Fibroblast of lung (primary cell): ENCODE data around the gene LRRC66. TPM values are rescaled to one million over a fixed set of nuclear protein-coding genes. Genes with fewer than 3 reads are reported as not detected.
A peak's percentile ranks its signal among the peaks of the same experiment; 100 is the strongest.

Experiments used
- DNase-seq, 2 donors: peaks; one replicate each; pipeline versions ENCODE4 v3.0.0 to v3.0.0-alpha.2; 2010; ENCODE audit warnings: low read depth in 2 of 2
- H2AFZ ChIP-seq: 2 replicates; pipeline ENCODE4 v1.5.1; 2012; ENCODE audit warnings: low read length, control low read depth, inconsistent platforms
- H3K27ac ChIP-seq: 2 replicates; pipeline ENCODE4 v1.5.1; 2011; ENCODE audit warnings: low read length, control low read depth; ENCODE audit not compliant: insufficient read depth
- H3K27me3 ChIP-seq: 2 replicates; pipeline ENCODE4 v1.5.1; 2011; ENCODE audit warnings: mild to moderate bottlenecking, low read length; ENCODE audit not compliant: control insufficient read depth, insufficient read depth
- H3K36me3 ChIP-seq: 2 replicates; pipeline ENCODE4 v1.5.1; 2011; ENCODE audit warnings: low read length; ENCODE audit not compliant: control insufficient read depth, insufficient read depth
- H3K4me1 ChIP-seq: 2 replicates; pipeline ENCODE4 v1.5.1; 2011; ENCODE audit warnings: low read length; ENCODE audit not compliant: control insufficient read depth, insufficient read depth; ENCODE audit errors: extremely low read depth
- H3K4me2 ChIP-seq: 2 replicates; pipeline ENCODE4 v1.5.1; 2011; ENCODE audit warnings: low read length, control low read depth; ENCODE audit not compliant: insufficient read depth; ENCODE audit errors: extremely low read depth
- H3K4me3 ChIP-seq, 4 experiments: fragments of 200-600 bp in 1 of 4; sonication (generic) in 1 of 4; replicated peaks in 1 of 4; 2 replicates each; pipeline ENCODE4 v1.5.1; 2011 to 2016; ENCODE audit warnings: low read length in 4 of 4, low read depth in 3 of 4, mild to moderate bottlenecking in 3 of 4, control low read depth in 2 of 4, inconsistent platforms in 1 of 4, mixed read lengths in 1 of 4; ENCODE audit not compliant: insufficient read depth in 1 of 4; ENCODE audit errors: control extremely low read depth in 1 of 4
- H3K79me2 ChIP-seq: 2 replicates; pipeline ENCODE4 v1.5.1; 2012; ENCODE audit warnings: mild to moderate bottlenecking, low read length, inconsistent platforms; ENCODE audit not compliant: control insufficient read depth, insufficient read depth
- H3K9ac ChIP-seq: 2 replicates; pipeline ENCODE4 v1.5.1; 2011; ENCODE audit warnings: mild to moderate bottlenecking, low read length, control low read depth; ENCODE audit not compliant: insufficient read depth
- H3K9me3 ChIP-seq: 2 replicates; pipeline ENCODE4 v1.5.1; 2012; ENCODE audit warnings: low read depth, low read length; ENCODE audit not compliant: control insufficient read depth, insufficient read depth
- H4K20me1 ChIP-seq: 2 replicates; pipeline ENCODE4 v1.5.1; 2011; ENCODE audit warnings: low read length; ENCODE audit not compliant: control insufficient read depth, insufficient read depth; ENCODE audit errors: extremely low read depth
- EZH2 ChIP-seq: IDR thresholded peaks from 2 replicates; pipeline ENCODE4 v1.5.1; 2012; ENCODE audit warnings: low read length, control low read depth, mild to moderate bottlenecking; ENCODE audit errors: missing control alignments
- polyA minus RNA-seq: library from RNA; depleted of rRNA, polyadenylated mRNA; stranded (reverse); fragments of >200 nt; gene quantifications from 2 replicates; pipeline ENCODE4 v1.2.3, GENCODE V29; 2011; ENCODE audit warnings: low replicate concordance
- polyA plus RNA-seq, 2 donors: library from polyadenylated mRNA; depleted of rRNA in 1 of 2; stranded (reverse) in 1 of 2; unstranded in 1 of 2; fragments of >200 nt; gene quantifications; 2 replicates each; pipeline ENCODE4 v1.2.1, GENCODE V29; 2011 to 2012; ENCODE audit warnings: missing spikeins in 1 of 2
- total RNA-seq: library from RNA; depleted of rRNA; stranded (reverse); fragments of >200 nt; gene quantifications from 2 replicates; pipeline ENCODE4 v1.2.1, GENCODE V29; 2014
- TF ChIP-seq, protein P1 (sequence below), 2 donors: IDR thresholded peaks in 1 of 2; conservative IDR thresholded peaks in 1 of 2; 1 replicate in 1 of 2; 2 replicates in 1 of 2; pipeline ENCODE4 v1.5.1; 2011 to 2012; ENCODE audit warnings: low read length in 2 of 2, control low read depth in 1 of 2, inconsistent platforms in 1 of 2, low read depth in 1 of 2, mild to moderate bottlenecking in 1 of 2

Gene LRRC66, protein sequence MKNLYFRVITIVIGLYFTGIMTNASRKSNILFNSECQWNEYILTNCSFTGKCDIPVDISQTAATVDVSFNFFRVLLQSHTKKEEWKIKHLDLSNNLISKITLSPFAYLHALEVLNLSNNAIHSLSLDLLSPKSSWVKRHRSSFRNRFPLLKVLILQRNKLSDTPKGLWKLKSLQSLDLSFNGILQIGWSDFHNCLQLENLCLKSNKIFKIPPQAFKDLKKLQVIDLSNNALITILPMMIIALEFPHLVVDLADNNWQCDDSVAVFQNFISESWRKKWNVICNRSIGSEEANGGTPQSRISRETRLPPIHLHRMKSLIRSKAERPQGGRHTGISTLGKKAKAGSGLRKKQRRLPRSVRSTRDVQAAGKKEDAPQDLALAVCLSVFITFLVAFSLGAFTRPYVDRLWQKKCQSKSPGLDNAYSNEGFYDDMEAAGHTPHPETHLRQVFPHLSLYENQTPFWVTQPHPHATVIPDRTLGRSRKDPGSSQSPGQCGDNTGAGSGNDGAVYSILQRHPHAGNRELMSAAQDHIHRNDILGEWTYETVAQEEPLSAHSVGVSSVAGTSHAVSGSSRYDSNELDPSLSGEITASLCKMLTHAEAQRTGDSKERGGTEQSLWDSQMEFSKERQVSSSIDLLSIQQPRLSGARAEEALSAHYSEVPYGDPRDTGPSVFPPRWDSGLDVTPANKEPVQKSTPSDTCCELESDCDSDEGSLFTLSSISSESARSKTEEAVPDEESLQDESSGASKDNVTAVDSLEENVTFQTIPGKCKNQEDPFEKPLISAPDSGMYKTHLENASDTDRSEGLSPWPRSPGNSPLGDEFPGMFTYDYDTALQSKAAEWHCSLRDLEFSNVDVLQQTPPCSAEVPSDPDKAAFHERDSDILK
- 0.51 and 0.83 TPM in 2 replicates for total RNA-seq
- polyA plus RNA-seq, result 0.17 and 0.27 TPM in 2 replicates
- polyA plus RNA-seq (2012), result 0.12 and 0.23 TPM in 2 replicates
- not detected in 2 replicates for polyA minus RNA-seq

DNA sequence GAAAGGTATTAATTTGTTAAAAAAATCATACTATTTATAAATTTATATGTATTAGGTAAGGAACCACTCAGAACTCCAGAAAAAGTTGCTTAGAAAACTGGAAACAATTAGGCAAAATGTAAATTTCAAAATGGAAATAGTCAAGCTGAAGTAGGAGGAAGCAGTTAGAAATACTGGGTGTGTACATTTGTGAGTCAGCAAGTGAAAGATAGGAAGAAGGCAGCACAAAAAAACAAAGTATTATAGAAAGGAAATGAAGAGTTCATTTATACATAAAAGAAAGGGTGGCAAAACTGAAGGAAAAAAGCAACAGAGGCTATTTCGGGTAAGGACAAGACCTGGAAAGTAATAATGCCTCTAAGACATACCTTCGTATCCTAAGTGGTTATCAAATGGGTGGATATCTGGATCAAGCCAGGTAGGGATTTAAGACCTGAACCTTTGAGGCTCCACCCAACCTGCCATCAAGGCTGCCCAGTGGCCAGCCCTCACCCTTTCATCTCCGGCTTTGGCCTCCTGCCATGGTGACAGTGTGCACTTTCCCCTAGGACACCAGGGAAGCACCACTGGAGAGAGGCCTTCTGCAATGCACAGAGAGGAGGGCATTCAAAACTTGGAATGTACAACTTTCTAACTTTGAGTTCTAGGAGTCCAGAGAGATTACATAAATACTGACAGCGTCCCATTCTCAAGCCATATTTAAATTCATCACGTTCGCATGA is at the start of gene LRRC66:
Gene LRRC66, minus strand, starts transcription at position 428 of the 722 bp plus-strand sequence. CDS start 2,750 bp downstream, outside the sequence.
- peak in 1 of 2 donors; percentile 12 for DNase-seq
- H3K27me3 ChIP-seq, result no peaks in the 10 kb centered on the region
- H3K4me2 ChIP-seq, result no peak within 1 kb of the TSS
- H3K79me2 ChIP-seq, result no peaks in the 10 kb centered on the region
- TF ChIP-seq EZH2, result no peak
- TF ChIP-seq, protein P1, sequence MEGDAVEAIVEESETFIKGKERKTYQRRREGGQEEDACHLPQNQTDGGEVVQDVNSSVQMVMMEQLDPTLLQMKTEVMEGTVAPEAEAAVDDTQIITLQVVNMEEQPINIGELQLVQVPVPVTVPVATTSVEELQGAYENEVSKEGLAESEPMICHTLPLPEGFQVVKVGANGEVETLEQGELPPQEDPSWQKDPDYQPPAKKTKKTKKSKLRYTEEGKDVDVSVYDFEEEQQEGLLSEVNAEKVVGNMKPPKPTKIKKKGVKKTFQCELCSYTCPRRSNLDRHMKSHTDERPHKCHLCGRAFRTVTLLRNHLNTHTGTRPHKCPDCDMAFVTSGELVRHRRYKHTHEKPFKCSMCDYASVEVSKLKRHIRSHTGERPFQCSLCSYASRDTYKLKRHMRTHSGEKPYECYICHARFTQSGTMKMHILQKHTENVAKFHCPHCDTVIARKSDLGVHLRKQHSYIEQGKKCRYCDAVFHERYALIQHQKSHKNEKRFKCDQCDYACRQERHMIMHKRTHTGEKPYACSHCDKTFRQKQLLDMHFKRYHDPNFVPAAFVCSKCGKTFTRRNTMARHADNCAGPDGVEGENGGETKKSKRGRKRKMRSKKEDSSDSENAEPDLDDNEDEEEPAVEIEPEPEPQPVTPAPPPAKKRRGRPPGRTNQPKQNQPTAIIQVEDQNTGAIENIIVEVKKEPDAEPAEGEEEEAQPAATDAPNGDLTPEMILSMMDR (conservative IDR thresholded peaks at IDR 0.05 in 1 of 2, IDR thresholded peaks at IDR 0.05 in 1 of 2; ENCODE audit: low read depth in 1 of 2, low read length in 2 of 2), result no peak
- no peaks in the 10 kb centered on the region for H4K20me1 ChIP-seq
- H3K27ac ChIP-seq, result no peak within 1 kb of the TSS
- no peak within 1 kb of the TSS for H3K9ac ChIP-seq
- H3K36me3 ChIP-seq, result peaks cover 2% of the 10 kb centered on the region
- H2AFZ ChIP-seq, result no peak within 1 kb of the TSS
- H3K4me3 ChIP-seq, result no peak within 1 kb of the TSS
- H3K4me1 ChIP-seq, result no peaks in the 10 kb centered on the region
- H3K9me3 ChIP-seq, result no peaks in the 10 kb centered on the region

DNA sequence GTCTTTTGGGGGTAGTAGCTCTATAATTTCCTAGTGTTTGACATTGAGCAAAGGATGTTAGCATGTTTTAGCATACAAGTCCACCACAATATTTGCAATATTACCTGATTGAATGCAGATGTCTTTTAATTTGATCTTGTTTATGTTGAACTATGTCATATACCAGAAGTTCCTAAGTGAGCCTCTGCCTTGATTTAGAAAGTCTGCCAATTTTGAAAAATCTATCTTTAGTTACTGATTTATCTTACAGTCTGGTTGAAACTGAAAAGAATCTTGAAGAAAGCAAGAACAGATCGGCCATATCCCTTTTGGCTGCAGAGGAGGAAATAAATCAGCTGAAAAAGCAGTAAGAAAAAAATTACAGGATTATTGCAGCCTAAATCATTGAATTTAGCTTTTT is 49.4 kb upstream of the LRRC66 start:
- H3K27me3 ChIP-seq, result no peaks in the 10 kb centered on the region
- no peak overlapping the region for H3K4me2 ChIP-seq
- no peak overlapping the region for H2AFZ ChIP-seq
- TF ChIP-seq EZH2, result no peak
- TF ChIP-seq, protein P1 (conservative IDR thresholded peaks at IDR 0.05 in 1 of 2, IDR thresholded peaks at IDR 0.05 in 1 of 2; ENCODE audit: low read depth in 1 of 2, low read length in 2 of 2), result no peak
- no peaks in the 10 kb centered on the region for H4K20me1 ChIP-seq
- DNase-seq, result no peak
- no peaks in the 10 kb centered on the region for H3K79me2 ChIP-seq
- H3K36me3 ChIP-seq, result no peaks in the 10 kb centered on the region
- H3K27ac ChIP-seq, result no peak overlapping the region
- H3K9ac ChIP-seq, result no peak overlapping the region
- no peaks in the 10 kb centered on the region for H3K9me3 ChIP-seq
- no peak overlapping the region for H3K4me3 ChIP-seq
- no peaks in the 10 kb centered on the region for H3K4me1 ChIP-seq
